Measurements from ENCODE around the gene SURF4.
"Not testable (repeated sequence)": the region's sequence is repeated elsewhere in the genome, so short reads cannot be mapped to it uniquely, and the experiment has no call there.

DNA sequence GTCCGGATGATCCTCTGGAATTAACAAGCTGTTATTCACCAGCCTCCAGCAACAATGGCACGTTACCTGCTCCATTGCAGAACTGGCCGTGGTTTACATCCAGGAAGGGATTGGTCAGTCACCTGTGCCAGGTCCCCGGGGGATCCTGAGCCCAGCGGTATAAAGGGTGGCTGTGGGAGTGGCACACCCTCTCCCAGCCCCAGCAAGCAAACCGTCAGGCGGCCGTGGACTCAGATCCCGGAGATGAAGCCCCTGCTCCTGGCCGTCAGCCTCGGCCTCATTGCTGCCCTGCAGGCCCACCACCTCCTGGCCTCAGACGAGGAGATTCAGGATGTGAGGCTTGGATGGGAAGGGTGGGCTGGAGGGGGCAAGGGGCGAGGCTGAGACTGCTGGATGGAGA, 58.3 kb downstream of the SURF4 start:
- TF ChIP-seq, protein P1, sequence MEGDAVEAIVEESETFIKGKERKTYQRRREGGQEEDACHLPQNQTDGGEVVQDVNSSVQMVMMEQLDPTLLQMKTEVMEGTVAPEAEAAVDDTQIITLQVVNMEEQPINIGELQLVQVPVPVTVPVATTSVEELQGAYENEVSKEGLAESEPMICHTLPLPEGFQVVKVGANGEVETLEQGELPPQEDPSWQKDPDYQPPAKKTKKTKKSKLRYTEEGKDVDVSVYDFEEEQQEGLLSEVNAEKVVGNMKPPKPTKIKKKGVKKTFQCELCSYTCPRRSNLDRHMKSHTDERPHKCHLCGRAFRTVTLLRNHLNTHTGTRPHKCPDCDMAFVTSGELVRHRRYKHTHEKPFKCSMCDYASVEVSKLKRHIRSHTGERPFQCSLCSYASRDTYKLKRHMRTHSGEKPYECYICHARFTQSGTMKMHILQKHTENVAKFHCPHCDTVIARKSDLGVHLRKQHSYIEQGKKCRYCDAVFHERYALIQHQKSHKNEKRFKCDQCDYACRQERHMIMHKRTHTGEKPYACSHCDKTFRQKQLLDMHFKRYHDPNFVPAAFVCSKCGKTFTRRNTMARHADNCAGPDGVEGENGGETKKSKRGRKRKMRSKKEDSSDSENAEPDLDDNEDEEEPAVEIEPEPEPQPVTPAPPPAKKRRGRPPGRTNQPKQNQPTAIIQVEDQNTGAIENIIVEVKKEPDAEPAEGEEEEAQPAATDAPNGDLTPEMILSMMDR (IDR thresholded peaks at IDR 0.05), result not testable (repeated sequence)
- not testable (repeated sequence) for TF ChIP-seq KDM1A (IDR thresholded peaks at IDR 0.05; ENCODE audit: low read depth); CHD2 (IDR thresholded peaks at IDR 0.05; ENCODE audit: low read length, partially characterized antibody); EP300 (IDR thresholded peaks at IDR 0.05); POLR2A (IDR thresholded peaks at IDR 0.05; ENCODE audit: low read length)
